Measurements from ENCODE around the gene THTPA. TPM values are rescaled to one million over a fixed set of nuclear protein-coding genes. Genes with fewer than 3 reads are reported as not detected.

THTPA gene
- total and polyA plus RNA-seq, 2 of the 13 experiments (the other 11 are each of a cell fraction or from before 2014, with no cell fraction given), result 7.4 to 8.7 TPM

DNA sequence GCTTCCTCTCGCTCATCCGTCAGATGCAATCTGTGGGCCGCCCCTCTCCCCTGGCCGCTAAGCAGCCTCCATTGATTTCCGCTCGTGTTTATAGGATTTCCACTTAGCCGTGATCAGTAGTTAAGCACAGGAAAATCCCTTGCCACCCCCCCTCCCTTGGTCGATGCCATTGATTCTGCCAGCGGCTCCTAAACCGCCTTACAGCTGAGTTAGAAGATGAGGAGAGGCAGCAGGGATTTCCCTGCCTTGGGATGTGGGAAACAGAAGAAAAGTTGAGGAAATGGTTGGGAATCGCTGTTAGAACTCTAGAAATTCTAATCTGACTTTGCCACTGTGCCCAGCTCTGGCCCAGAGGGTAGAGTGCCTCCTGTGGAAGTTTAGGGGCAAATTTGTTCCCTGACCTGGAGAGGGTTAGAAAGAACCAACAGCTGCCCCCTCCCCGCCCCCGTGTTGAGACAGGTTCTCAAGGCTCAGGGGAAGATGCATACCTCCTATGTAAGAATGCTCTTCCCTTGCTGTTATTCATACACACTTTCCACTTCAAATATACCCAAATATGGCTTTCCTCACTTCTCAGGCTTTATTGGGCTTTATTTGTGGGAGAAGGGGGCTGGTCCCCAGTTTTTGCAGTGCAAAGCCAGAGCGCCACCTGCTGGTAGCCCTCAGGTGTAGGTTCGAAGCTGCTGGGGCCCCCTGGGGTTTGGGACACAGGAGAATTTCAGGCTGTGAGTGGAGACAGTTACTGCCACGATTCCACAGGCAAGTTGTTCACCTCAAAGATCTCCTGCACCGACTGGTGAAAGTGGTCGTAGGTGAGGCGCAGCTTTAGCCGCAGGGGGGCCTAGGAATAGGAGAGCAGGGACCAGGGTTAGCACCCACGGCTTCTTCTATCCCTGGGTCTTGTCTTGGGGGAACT is 3.2 kb downstream of the THTPA start (continued):
- TF ChIP-seq ZMYM2 (CRISPR knock-in tag; IDR thresholded peaks at IDR 0.05), result no peak
- no peak for TF ChIP-seq FOXC1 (CRISPR knock-in tag; IDR thresholded peaks at IDR 0.05; ENCODE audit: borderline replicate concordance)
- TF ChIP-seq ZFP37 (CRISPR knock-in tag; IDR thresholded peaks at IDR 0.05; ENCODE audit: borderline replicate concordance), result no peak
- TF ChIP-seq ZNF143 (CRISPR knock-in tag; IDR thresholded peaks at IDR 0.05), result no peak; the same call in 1 of the 2 replicates
- no peak for TF ChIP-seq HMG20A (CRISPR knock-in tag; IDR thresholded peaks at IDR 0.05; ENCODE audit: borderline replicate concordance)
- TF ChIP-seq TBP (CRISPR knock-in tag; IDR thresholded peaks at IDR 0.05), result 0 out of 2 replicates have a peak, but pooled peaks have one; percentile 18
- TF ChIP-seq HIVEP1 (CRISPR knock-in tag; IDR thresholded peaks at IDR 0.05), result peak; percentile 52
- TF ChIP-seq JUN (CRISPR knock-in tag; IDR thresholded peaks at IDR 0.05), result no peak
- no peak for TF ChIP-seq ZNF331 (CRISPR knock-in tag; IDR thresholded peaks at IDR 0.05)
- no peak for TF ChIP-seq ZNF777 (CRISPR knock-in tag; IDR thresholded peaks at IDR 0.05)
- TF ChIP-seq NFE2L1 (CRISPR knock-in tag; IDR thresholded peaks at IDR 0.05; ENCODE audit: borderline replicate concordance), result 0 out of 2 replicates have a peak, but pooled peaks have one; percentile 19
- peak; percentile 78; the same call in 1 of the 2 replicates for TF ChIP-seq KDM5B (CRISPR knock-in tag; IDR thresholded peaks at IDR 0.05; ENCODE audit: borderline replicate concordance)
- TF ChIP-seq, protein P1, sequence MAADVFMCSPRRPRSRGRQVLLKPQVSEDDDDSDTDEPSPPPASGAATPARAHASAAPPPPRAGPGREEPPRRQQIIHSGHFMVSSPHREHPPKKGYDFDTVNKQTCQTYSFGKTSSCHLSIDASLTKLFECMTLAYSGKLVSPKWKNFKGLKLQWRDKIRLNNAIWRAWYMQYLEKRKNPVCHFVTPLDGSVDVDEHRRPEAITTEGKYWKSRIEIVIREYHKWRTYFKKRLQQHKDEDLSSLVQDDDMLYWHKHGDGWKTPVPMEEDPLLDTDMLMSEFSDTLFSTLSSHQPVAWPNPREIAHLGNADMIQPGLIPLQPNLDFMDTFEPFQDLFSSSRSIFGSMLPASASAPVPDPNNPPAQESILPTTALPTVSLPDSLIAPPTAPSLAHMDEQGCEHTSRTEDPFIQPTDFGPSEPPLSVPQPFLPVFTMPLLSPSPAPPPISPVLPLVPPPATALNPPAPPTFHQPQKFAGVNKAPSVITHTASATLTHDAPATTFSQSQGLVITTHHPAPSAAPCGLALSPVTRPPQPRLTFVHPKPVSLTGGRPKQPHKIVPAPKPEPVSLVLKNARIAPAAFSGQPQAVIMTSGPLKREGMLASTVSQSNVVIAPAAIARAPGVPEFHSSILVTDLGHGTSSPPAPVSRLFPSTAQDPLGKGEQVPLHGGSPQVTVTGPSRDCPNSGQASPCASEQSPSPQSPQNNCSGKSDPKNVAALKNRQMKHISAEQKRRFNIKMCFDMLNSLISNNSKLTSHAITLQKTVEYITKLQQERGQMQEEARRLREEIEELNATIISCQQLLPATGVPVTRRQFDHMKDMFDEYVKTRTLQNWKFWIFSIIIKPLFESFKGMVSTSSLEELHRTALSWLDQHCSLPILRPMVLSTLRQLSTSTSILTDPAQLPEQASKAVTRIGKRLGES (CRISPR knock-in tag; IDR thresholded peaks at IDR 0.05; ENCODE audit: borderline replicate concordance), result no peak
- TF ChIP-seq NFKB2 (CRISPR knock-in tag; IDR thresholded peaks at IDR 0.05; ENCODE audit: borderline replicate concordance), result peak; percentile 25; the same call in 1 of the 2 replicates
- no peak for TF ChIP-seq ZNF629 (CRISPR knock-in tag; conservative IDR thresholded peaks at IDR 0.05)
- TF ChIP-seq HES4 (CRISPR knock-in tag; IDR thresholded peaks at IDR 0.05; ENCODE audit: borderline replicate concordance), result peak; percentile 32
- TF ChIP-seq DPF2 (CRISPR knock-in tag; IDR thresholded peaks at IDR 0.05; ENCODE audit: borderline replicate concordance, low read depth), result no peak
- no peak for TF ChIP-seq KLF11 (CRISPR knock-in tag; IDR thresholded peaks at IDR 0.05)
- TF ChIP-seq ZNF17 (CRISPR knock-in tag; IDR thresholded peaks at IDR 0.05), result peak; percentile 80; the same call in 1 of the 2 replicates
- TF ChIP-seq FOSL1 (CRISPR knock-in tag; IDR thresholded peaks at IDR 0.05; ENCODE audit: borderline replicate concordance), result no peak
- TF ChIP-seq, protein P2, sequence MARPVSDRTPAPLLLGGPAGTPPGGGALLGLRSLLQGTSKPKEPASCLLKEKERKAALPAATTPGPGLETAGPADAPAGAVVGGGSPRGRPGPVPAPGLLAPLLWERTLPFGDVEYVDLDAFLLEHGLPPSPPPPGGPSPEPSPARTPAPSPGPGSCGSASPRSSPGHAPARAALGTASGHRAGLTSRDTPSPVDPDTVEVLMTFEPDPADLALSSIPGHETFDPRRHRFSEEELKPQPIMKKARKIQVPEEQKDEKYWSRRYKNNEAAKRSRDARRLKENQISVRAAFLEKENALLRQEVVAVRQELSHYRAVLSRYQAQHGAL (CRISPR knock-in tag; IDR thresholded peaks at IDR 0.05; ENCODE audit: not compliant biosample characterization), result no peak
- peak; percentile 28; the same call in 1 of the 2 replicates for TF ChIP-seq SALL1 (CRISPR knock-in tag; IDR thresholded peaks at IDR 0.05)
- TF ChIP-seq ZBTB3 (CRISPR knock-in tag; IDR thresholded peaks at IDR 0.05; ENCODE audit: borderline replicate concordance, low read depth), result no peak

All from HepG2 (cell line).